Hepatocyte (in vitro differentiated cells): ENCODE results near the gene SPRYD3. TPM values are rescaled to one million over a fixed set of nuclear protein-coding genes. Genes with fewer than 3 reads are reported as not detected.

Experiments
- DNase-seq: peaks from one replicate; pipeline ENCODE4 v3.0.0-alpha.2; 2016; ENCODE audit warnings: low spot score
- H2AFZ ChIP-seq: fragments of 200-600 bp; sonication (generic); 2 replicates; pipeline ENCODE4 v1.6.0; 2016; ENCODE audit warnings: antibody characterized with exemption, mild to moderate bottlenecking
- H3K27ac ChIP-seq: fragments of 200-600 bp; sonication (generic); 2 replicates; pipeline ENCODE4 v1.5.1; 2016; ENCODE audit warnings: mild to moderate bottlenecking
- H3K27me3 ChIP-seq: fragments of 200-600 bp; sonication (generic); 2 replicates; pipeline ENCODE4 v1.6.1; 2016
- H3K36me3 ChIP-seq: fragments of 200-600 bp; sonication (generic); replicated peaks from 2 replicates; pipeline ENCODE4 v1.5.1; 2016; ENCODE audit warnings: low read depth; ENCODE audit not compliant: insufficient read depth
- H3K4me1 ChIP-seq: fragments of 200-600 bp; sonication (generic); 2 replicates; pipeline ENCODE4 v1.5.1; 2016; ENCODE audit warnings: mild to moderate bottlenecking, moderate library complexity; ENCODE audit not compliant: insufficient read depth
- H3K4me2 ChIP-seq: fragments of 200-600 bp; sonication (generic); 2 replicates; pipeline ENCODE4 v1.6.0; 2016
- H3K4me3 ChIP-seq: fragments of 200-600 bp; sonication (generic); 2 replicates; pipeline ENCODE4 v1.5.1; 2016; ENCODE audit warnings: mild to moderate bottlenecking
- H3K79me2 ChIP-seq: fragments of 200-600 bp; sonication (generic); 2 replicates; pipeline ENCODE4 v1.6.0; 2017; ENCODE audit warnings: mild to moderate bottlenecking
- H3K9me2 ChIP-seq: fragments of 200-600 bp; sonication (generic); replicated peaks from 2 replicates; pipeline ENCODE4 v1.6.0; 2017; ENCODE audit warnings: mild to moderate bottlenecking; ENCODE audit not compliant: insufficient read depth
- H3K9me3 ChIP-seq: fragments of 200-600 bp; sonication (generic); 2 replicates; pipeline ENCODE4 v1.5.1; 2016; ENCODE audit warnings: low read depth, mild to moderate bottlenecking
- H4K20me1 ChIP-seq: fragments of 200-600 bp; sonication (generic); 2 replicates; pipeline ENCODE4 v1.6.0; 2016; ENCODE audit warnings: mild to moderate bottlenecking; ENCODE audit not compliant: insufficient read depth, poor library complexity, severe bottlenecking
- CTCF ChIP-seq: fragments of 200-600 bp; sonication (generic); IDR thresholded peaks from 2 replicates; pipeline ENCODE4 v1.5.1; 2016; ENCODE audit warnings: antibody characterized with exemption, mild to moderate bottlenecking; ENCODE audit not compliant: poor library complexity
- EZH2 ChIP-seq: fragments of 200-600 bp; sonication (generic); IDR thresholded peaks from 2 replicates; pipeline ENCODE4 v1.6.1; 2016; ENCODE audit warnings: antibody characterized with exemption, mild to moderate bottlenecking, borderline replicate concordance
- EZH2phosphoT487 ChIP-seq: fragments of 200-600 bp; sonication (generic); IDR thresholded peaks from one replicate; pipeline ENCODE4 v1.6.1; 2018; ENCODE audit warnings: antibody characterized with exemption, mild to moderate bottlenecking, low read depth, moderate library complexity; ENCODE audit not compliant: unreplicated experiment, severe bottlenecking
- WGBS: methylation state at CpG from one replicate; pipeline ENCODE4 v1.1.6; 2016; ENCODE audit warnings: low lambda C conversion rate; ENCODE audit errors: missing lambda C conversion rate; 5-methylcytosine and 5-hydroxymethylcytosine counted together
- polyA plus RNA-seq: library from polyadenylated mRNA; unstranded; fragments of >200 nt; fragmentation: Nextera tagmentation; extraction: Ambion mirVana; gene quantifications from 2 replicates; pipeline ENCODE4 v1.2.1, GENCODE V29; 2016
- total RNA-seq: library from RNA; depleted of rRNA; stranded (reverse); fragments of >200 nt; gene quantifications from 2 replicates; pipeline ENCODE4 v1.2.3, GENCODE V29; 2014

Gene SPRYD3
- total and polyA plus RNA-seq, 2 experiments from 2014 or later: 20.9 to 24.6 TPM

- H3K9me2 ChIP-seq: no peaks in the 10 kb centered on the region
- no peaks in the 10 kb centered on the region for H3K36me3 ChIP-seq
- peaks cover 15% of the 10 kb centered on the region for H3K4me1 ChIP-seq
- H3K79me2 ChIP-seq: no peaks in the 10 kb centered on the region
- whole genome bisulfite sequencing: 98% methylated on average over 12 of the region's 13 CpGs
- H3K4me3 ChIP-seq: no peak overlapping the region
- H3K9me3 ChIP-seq: no peaks in the 10 kb centered on the region
- H4K20me1 ChIP-seq: no peaks in the 10 kb centered on the region
- H3K27me3 ChIP-seq: no peaks in the 10 kb centered on the region
- H2AFZ ChIP-seq: no peak overlapping the region
- H3K27ac ChIP-seq: no peak overlapping the region
- H3K4me2 ChIP-seq: no peak overlapping the region
- TF ChIP-seq CTCF (no peak), EZH2 (no peak), EZH2phosphoT487 (no peak)
- DNase-seq: no peak
Observed at GRCh38 chr12:53067993-53068770, 11.0 kb downstream of the SPRYD3 start.

- no peaks in the 10 kb centered on the region for H3K9me3 ChIP-seq
- H3K27ac ChIP-seq: no peak overlapping the region
- H2AFZ ChIP-seq: no peak overlapping the region
- H3K27me3 ChIP-seq: no peaks in the 10 kb centered on the region
- peaks cover 15% of the 10 kb centered on the region for H3K4me1 ChIP-seq
- TF ChIP-seq EZH2 (no peak), CTCF (no peak), EZH2phosphoT487 (no peak)
- H3K4me2 ChIP-seq: no peak overlapping the region
- no peaks in the 10 kb centered on the region for H3K36me3 ChIP-seq
- WGBS: 83% methylated on average over 7 of the region's 7 CpGs
- H3K4me3 ChIP-seq: no peak overlapping the region
- no peaks in the 10 kb centered on the region for H3K79me2 ChIP-seq
- H3K9me2 ChIP-seq: no peaks in the 10 kb centered on the region
- H4K20me1 ChIP-seq: no peaks in the 10 kb centered on the region
- DNase-seq: no peak
Observed at GRCh38 chr12:53067074-53067992, 11.9 kb downstream of the SPRYD3 start.

DNA sequence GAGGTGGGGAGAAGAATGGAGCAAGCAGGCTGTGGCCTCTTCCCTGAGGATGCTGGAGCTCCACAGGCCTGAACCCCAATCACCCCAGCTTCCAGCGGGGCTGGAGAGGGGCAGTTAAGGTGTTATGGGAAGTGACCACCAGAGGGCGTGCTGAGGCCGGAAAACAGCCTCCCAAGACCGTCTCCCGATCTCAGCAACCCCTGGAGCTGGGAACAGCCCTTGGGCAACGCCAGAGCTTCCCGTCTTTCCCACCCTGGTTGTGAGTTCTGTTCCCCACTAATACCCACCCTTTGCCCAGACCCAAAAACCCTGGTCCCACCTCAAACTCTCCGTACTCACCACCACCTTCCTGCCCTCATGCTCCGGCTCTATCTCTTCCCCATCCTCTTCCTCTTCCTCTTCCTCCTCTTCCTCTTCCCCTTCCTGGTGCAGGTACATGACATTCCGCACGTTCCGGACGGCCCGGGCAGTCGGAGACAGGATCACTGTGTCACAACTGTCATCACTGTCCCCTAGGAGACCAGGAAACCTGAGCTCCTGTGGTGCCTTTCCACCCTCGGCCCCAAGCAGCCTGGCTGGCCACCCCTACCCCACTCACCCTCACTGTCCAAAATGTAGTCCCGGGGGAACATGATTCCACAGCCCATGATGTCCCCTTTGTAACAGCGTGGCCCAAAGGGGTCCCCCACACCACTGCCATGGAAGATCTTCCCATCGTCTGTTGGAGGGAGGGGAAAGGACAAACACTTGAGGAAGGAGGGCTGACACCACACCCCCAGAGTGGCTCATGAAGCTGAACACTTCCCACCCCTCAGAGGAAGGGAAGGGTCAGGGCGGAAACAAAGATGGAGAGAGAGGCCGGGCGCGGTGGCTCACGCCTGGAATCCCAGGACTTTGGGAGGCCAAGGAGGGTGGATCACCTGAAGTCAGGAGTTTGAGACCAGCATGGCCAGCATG is 12.9 kb downstream of the SPRYD3 start:
- H3K9me2 ChIP-seq: no peaks in the 10 kb centered on the region
- H3K4me2 ChIP-seq: no peak overlapping the region
- H3K9me3 ChIP-seq: no peaks in the 10 kb centered on the region
- 50% methylated on average over 24 of the region's 24 CpGs for WGBS
- H3K4me3 ChIP-seq: no peak overlapping the region
- H3K27ac ChIP-seq: no peak overlapping the region
- no peaks in the 10 kb centered on the region for H3K27me3 ChIP-seq
- peak; percentile 90 for DNase-seq
- no peaks in the 10 kb centered on the region for H3K36me3 ChIP-seq
- H2AFZ ChIP-seq: no peak overlapping the region
- no peaks in the 10 kb centered on the region for H4K20me1 ChIP-seq
- no peaks in the 10 kb centered on the region for H3K79me2 ChIP-seq
- no peak for TF ChIP-seq EZH2
- TF ChIP-seq CTCF: peak; percentile 92
- TF ChIP-seq EZH2phosphoT487: no peak
- H3K4me1 ChIP-seq: peaks cover 6% of the 10 kb centered on the region
